Stomach (tissue), 4 donors: ENCODE measurements around the gene HDAC1.

Experiments
- POLR2A ChIP-seq, 4 donors: fragments of 450-650 bp; IDR thresholded peaks; one replicate each; pipeline ENCODE4 v1.6.1; 2016; ENCODE audit warnings: antibody characterized with exemption in 4 of 4, control low read depth in 2 of 4, mild to moderate bottlenecking in 1 of 4, moderate library complexity in 1 of 4
- TF ChIP-seq, protein P1 (sequence below), 7 experiments: fragments of 450-650 bp in 4 of 7; fragments of 200-600 bp in 3 of 7; sonication (generic) in 3 of 7; IDR thresholded peaks; one replicate each; pipeline ENCODE4 v1.5.1; 2016 to 2019; ENCODE audit warnings: antibody characterized with exemption in 7 of 7, control low read depth in 2 of 7, mild to moderate bottlenecking in 1 of 7

DNA sequence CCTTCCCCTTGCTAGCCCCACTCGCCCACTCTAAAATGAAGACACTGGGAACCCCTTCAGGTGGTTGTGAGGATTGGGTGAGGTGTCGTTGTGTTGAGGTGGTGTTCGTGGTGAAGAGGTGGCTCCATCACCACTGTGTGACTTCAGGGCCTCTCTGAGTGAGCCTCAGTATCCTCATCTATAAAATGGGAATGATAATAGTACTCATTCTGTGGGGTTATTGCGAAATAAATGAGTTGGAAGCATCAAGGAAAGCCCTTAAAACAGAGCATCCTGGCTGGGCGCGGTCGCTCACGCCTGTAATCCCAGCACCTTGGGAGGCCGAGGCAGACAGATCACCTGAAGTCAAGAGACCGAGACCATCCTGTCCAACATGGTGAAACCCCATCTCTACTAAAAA is 50.8 kb downstream of the HDAC1 start:
- TF ChIP-seq, protein P1, sequence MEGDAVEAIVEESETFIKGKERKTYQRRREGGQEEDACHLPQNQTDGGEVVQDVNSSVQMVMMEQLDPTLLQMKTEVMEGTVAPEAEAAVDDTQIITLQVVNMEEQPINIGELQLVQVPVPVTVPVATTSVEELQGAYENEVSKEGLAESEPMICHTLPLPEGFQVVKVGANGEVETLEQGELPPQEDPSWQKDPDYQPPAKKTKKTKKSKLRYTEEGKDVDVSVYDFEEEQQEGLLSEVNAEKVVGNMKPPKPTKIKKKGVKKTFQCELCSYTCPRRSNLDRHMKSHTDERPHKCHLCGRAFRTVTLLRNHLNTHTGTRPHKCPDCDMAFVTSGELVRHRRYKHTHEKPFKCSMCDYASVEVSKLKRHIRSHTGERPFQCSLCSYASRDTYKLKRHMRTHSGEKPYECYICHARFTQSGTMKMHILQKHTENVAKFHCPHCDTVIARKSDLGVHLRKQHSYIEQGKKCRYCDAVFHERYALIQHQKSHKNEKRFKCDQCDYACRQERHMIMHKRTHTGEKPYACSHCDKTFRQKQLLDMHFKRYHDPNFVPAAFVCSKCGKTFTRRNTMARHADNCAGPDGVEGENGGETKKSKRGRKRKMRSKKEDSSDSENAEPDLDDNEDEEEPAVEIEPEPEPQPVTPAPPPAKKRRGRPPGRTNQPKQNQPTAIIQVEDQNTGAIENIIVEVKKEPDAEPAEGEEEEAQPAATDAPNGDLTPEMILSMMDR (IDR thresholded peaks at IDR 0.05): no peak
- no peak for TF ChIP-seq POLR2A (IDR thresholded peaks at IDR 0.05)
